Chondrocyte (in vitro differentiated cells): ENCODE measurements around the gene CCDC137. TPM values are rescaled to one million over a fixed set of nuclear protein-coding genes. Genes with fewer than 3 reads are reported as not detected.

Experiments used
- DNase-seq: peaks from one replicate; pipeline ENCODE4 v3.0.0; 2021; ENCODE audit warnings: mixed read lengths, low spot score
- H3K27ac Mint-ChIP-seq: one replicate; pipeline ENCODE4 v1.8.0; 2021; ENCODE audit warnings: mild to moderate bottlenecking, moderate library complexity, mixed read lengths; ENCODE audit not compliant: unreplicated experiment
- H3K27me3 Mint-ChIP-seq: 2 replicates; pipeline ENCODE4 v1.8.0; 2021; ENCODE audit warnings: low read depth, mixed read lengths
- H3K36me3 Mint-ChIP-seq: 2 replicates; pipeline ENCODE4 v1.8.0; 2021; ENCODE audit warnings: low read depth, mixed read lengths
- H3K4me1 Mint-ChIP-seq: 2 replicates; pipeline ENCODE4 v1.8.0; 2021; ENCODE audit warnings: low read depth, mild to moderate bottlenecking, mixed read lengths
- H3K4me3 Mint-ChIP-seq: one replicate; pipeline ENCODE4 v1.8.0; 2021; ENCODE audit warnings: mild to moderate bottlenecking, moderate library complexity, mixed read lengths; ENCODE audit not compliant: unreplicated experiment
- H3K9me3 Mint-ChIP-seq: 2 replicates; pipeline ENCODE4 v1.8.0; 2021; ENCODE audit warnings: low read depth, mixed read lengths
- total RNA-seq: library from RNA; stranded (reverse); gene quantifications from 3 replicates; pipeline ENCODE4 v1.2.1, GENCODE V29; 2021
- TF ChIP-seq, protein P1 (sequence below): fragments of 200-600 bp; sonication (generic); IDR thresholded peaks from 2 replicates; pipeline ENCODE4 v1.5.0; 2021; ENCODE audit warnings: antibody characterized with exemption, mild to moderate bottlenecking, moderate library complexity

CCDC137 gene
- total RNA-seq, 1 donor from 2014 or later: 15.4 TPM

DNA sequence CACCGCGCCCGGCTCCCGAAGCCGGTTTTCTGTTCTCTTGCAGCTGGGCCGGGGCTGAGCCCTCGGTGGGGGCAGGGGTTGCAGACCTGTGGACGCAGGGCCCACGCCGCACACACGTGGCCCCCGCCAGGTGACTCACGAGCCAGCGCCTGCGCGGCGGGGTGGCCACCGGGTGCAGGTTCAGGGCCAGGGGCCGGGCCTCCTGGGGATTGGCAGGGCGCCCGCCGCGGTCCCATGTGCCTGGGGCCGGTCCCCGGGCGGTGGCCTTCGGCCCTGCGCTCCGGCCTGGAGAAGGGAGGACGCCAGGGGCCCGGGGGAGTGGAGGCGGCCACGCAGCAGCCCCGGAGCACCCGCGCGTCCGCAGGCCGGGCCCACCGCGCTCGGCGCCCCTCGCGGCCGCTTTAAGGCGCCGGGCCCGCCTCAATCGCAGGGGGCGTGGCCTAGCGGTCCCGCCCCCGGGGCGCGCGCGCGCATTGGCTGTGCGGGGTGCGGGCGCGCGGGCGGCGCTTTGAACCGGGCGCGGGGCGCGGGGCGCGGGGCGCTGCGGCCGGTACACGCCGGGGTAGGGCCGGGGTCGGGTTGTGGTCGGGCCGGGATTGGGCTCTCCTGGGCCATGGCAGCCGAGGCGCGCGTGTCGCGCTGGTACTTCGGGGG lies 45.4 kb downstream of the CCDC137 start, which contains the start of gene SLC25A10:
TSS of gene SLC25A10 (plus strand) at position 471 of the 654 bp plus-strand sequence. CDS start at position 614, 143 bp downstream.
- Mint-ChIP-seq H3K27ac (peak within 1 kb of the TSS; percentile 81), H3K27me3 (no peaks in the 10 kb centered on the region), H3K36me3 (peaks cover under 1% of the 10 kb centered on the region), H3K9me3 (no peaks in the 10 kb centered on the region), H3K4me3 (peak within 1 kb of the TSS; percentile 76), H3K4me1 (peaks cover 20% of the 10 kb centered on the region)
- DNase-seq: no peak
- TF ChIP-seq, protein P1, sequence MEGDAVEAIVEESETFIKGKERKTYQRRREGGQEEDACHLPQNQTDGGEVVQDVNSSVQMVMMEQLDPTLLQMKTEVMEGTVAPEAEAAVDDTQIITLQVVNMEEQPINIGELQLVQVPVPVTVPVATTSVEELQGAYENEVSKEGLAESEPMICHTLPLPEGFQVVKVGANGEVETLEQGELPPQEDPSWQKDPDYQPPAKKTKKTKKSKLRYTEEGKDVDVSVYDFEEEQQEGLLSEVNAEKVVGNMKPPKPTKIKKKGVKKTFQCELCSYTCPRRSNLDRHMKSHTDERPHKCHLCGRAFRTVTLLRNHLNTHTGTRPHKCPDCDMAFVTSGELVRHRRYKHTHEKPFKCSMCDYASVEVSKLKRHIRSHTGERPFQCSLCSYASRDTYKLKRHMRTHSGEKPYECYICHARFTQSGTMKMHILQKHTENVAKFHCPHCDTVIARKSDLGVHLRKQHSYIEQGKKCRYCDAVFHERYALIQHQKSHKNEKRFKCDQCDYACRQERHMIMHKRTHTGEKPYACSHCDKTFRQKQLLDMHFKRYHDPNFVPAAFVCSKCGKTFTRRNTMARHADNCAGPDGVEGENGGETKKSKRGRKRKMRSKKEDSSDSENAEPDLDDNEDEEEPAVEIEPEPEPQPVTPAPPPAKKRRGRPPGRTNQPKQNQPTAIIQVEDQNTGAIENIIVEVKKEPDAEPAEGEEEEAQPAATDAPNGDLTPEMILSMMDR: peak; percentile 19

DNA sequence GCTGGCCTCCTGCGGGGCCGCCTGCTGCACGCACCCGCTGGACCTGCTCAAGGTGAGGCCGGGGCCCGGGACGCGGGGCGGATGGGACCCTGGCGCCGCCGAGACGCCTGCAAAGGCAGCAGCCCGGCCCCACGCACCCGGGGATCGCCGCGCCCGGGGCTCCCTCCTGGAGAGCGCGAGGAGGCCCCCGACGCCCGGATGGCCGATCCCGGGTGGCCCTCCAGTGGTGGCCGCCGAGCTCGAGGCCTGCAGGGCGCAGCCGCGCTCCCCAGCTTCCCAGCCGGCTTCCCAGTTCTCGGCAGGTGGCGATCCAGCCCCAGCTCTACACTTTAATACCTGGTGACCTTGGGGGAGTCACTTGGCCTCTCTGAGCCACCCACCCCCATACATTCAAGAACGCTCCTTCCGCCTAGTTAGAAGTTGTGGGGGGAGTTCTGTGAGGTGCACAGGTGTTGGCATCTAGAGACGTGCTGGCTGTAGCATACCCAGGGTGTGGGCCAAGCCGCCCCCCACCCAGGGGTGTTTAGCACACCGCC lies 46.0 kb downstream of the CCDC137 start:
- TF ChIP-seq, protein P1: peak; percentile 36
- DNase-seq: no peak
- Mint-ChIP-seq H3K36me3 (no peaks in the 10 kb centered on the region), H3K9me3 (no peaks in the 10 kb centered on the region), H3K27ac (peak overlapping the region; percentile 17), H3K4me1 (peaks cover 20% of the 10 kb centered on the region), H3K4me3 (peak overlapping the region; percentile 76), H3K27me3 (no peaks in the 10 kb centered on the region)

DNA sequence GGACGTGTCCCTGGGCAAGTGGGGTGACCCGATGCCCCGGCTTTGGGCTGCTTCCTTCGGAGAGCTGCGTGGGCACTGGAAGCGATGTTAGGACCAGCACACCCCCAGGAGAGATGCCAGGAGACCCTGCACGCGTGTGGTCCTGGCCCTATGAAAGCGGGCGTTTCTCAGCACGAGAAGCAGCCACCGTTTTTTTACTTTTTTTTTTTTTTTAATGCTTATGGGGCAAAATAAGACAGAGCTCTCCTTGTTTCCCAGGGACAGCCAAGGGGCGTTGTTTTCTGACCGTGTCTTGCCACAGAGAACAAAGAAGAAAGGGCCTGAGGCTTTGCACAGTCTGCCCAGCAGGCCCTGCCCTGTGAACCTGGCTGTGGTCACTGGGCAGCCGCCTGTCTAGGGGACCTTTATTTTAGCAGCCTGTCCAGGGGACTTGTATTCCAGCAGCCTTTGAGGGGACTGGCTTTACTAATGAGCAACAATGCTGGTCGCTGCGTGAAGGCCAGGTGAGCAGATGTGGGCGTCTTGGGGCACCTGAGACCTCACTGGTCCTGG lies 46.5 kb downstream of the CCDC137 start:
- DNase-seq: no peak
- Mint-ChIP-seq H3K27ac (peak overlapping the region; percentile 17), H3K27me3 (no peaks in the 10 kb centered on the region), H3K4me1 (peaks cover 20% of the 10 kb centered on the region), H3K9me3 (no peaks in the 10 kb centered on the region), H3K36me3 (no peaks in the 10 kb centered on the region), H3K4me3 (peak overlapping the region; percentile 76)
- TF ChIP-seq, protein P1: no peak

DNA sequence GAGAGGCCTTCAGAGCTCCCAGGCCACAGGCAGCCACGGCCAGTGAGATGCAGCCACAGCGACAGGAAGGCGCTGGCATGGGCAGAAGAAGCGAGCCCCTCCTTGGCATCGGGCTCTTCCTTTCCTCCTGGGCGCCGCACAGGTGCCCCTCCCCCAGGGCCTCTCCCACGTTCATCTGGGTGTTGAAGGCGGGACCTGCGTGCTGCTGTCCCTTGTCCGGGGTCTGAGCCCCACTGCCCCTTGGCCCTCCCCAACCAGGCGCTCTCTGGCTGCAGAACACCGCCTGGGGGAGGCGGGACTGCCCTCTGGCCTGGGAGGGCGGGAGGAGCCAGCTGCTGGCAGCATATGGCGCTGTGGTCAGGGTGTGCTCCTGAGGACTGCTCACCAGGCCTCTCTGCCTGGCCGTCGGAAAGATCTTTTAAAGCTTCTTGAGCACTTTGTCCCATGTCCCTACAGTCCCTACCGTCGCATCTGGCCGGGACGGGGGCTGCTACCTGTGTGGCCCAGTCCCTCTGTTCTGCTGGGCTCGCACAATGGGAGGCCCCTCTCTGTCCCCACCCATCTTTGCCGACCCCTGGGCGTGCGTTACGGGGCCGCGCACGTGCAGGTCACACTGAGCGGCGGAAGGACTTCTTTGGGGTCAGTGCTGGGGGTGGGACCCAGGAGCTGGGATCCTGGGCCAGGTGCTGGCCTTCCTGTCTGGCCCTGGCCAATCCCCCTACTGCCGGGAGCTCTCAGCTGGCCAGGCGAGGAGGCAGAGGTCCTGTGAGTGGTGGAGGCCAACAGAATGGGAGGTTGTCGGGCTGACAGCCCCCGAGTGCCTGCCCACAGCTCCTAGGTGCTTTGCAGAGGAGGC lies 47.2 kb downstream of the CCDC137 start:
- Mint-ChIP-seq H3K36me3 (no peaks in the 10 kb centered on the region), H3K27me3 (no peaks in the 10 kb centered on the region), H3K9me3 (no peaks in the 10 kb centered on the region), H3K4me3 (peak overlapping the region; percentile 76), H3K27ac (no peak overlapping the region), H3K4me1 (peaks cover 20% of the 10 kb centered on the region)
- TF ChIP-seq, protein P1: no peak
- no peak for DNase-seq
